HG03064 (cell line): Measurements from ENCODE around the gene EFEMP2.

Experiments
- ATAC-seq: cut with Tn5 transposase; IDR thresholded peaks from one replicate; pipeline ENCODE4 v1.9.1; 2021; ENCODE audit warnings: low read depth; ENCODE audit not compliant: unreplicated experiment

EFEMP2 gene

DNA sequence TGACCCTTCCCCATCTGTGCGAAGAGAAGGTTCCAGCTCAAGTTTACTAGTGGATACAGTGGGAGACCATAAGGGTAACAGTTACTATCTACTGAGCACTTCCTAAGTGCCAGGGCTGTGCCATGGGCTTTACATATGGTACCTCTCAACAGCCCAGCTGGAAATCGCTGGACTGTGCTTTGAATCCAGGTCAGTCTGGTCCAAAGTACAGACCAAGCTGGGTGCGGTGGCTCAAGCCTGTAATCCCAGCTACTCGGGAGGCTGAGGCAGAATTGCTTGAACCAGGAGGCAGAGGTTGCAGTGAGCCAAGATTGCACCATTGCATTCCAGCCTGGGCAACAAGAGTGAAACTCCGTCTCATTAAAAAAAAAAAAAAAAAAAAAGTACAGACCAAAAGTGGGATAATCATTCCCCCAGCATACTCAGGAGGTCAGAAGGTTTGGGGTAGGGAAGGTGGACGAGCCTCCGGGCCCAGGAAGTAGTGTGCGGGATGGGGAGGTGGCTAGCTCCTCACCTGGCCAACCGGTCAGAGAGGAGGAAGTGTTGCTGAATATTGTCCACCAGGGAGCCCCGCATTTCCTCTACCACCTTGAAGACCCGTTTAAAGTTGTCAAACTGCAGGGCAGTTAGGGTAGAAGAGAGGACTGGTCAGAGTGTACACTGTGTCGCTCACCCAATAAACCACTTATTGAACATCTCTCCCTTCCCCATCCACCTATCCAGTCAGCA, 13.4 kb upstream of the EFEMP2 start:
- no peak for ATAC-seq

DNA sequence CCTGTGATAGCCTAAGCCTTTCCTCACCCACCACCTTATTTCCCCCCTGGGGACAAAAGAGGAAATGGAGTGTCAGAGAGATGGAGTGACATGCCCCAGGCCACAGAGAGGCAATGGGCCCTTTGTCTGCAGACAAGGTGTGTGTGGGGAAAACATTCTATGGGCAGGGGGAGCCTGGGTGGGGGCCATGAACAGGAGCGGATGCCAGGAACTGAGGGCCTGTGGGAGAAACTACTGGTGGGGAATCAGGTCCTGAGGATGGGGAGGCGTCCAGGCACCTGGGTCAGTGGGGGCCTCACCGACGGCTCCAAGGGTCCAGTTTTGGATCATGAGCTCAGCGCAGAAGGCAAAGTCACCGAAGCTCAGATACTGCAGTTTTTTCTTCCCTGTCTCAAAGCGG, 12.6 kb upstream of the EFEMP2 start:
- ATAC-seq, result no peak

DNA sequence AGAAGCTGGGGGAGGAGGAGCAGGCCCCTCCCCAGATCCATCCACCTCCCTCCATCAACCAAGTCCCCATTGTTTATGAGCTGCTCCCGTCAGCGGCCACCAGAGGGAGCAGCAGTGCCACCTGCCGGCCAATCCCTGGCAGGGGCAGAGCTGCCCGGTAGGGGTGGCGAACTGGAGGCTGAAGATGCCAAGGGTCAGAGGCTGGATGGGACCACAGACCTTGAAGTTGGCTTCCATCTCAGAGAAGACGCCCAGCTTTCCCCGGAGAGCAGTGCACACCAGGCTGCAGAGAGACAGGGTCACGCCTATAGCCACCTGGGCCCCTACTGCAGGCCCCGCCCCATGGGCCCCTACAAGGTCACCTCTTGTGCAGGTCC, 12.1 kb upstream of the EFEMP2 start:
- ATAC-seq, result no peak

DNA sequence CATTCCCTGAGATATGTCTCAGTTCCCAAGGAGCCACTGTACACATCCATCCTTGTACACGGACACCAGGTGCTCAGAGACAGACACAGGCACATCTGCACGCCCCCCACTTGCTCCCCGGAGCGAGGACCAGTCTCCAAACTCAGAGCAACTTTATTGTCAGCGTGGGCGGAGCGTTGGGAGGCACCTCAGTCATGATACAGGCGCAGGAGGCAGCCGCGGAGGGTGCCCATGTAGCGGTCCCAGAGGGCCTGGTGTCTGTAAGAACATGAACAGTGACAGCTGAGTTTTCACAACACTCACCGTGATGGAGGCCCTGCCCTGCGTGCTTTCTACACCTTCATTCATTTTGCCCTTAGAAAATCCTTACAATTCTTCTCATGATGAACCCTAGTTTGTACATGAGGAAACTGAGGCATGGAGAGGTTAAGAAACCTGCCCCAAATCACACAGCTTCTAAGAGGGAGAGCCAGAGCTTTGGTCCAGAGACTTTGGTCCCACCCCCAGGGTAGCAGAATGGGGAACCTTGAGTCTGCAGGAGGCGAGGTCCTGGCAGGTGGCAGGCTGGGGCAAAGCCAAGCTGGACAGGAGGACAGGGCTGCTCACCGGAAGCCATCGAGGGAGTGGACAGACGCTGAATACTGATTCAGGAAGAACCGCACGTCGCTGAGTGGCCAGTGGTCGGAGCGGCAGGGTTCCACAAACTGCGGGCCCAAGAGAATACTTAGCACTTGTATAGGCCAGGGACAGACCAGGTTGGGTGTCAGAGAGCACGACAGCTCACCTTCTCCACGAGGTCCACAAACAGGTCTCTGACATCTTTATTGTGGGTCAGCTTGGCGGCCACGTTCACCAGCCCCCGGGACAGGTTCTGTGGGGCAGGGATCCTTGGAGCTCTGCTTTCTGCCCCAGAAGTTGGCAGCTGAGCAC, 11.5 kb upstream of the EFEMP2 start:
- ATAC-seq, result no peak

DNA sequence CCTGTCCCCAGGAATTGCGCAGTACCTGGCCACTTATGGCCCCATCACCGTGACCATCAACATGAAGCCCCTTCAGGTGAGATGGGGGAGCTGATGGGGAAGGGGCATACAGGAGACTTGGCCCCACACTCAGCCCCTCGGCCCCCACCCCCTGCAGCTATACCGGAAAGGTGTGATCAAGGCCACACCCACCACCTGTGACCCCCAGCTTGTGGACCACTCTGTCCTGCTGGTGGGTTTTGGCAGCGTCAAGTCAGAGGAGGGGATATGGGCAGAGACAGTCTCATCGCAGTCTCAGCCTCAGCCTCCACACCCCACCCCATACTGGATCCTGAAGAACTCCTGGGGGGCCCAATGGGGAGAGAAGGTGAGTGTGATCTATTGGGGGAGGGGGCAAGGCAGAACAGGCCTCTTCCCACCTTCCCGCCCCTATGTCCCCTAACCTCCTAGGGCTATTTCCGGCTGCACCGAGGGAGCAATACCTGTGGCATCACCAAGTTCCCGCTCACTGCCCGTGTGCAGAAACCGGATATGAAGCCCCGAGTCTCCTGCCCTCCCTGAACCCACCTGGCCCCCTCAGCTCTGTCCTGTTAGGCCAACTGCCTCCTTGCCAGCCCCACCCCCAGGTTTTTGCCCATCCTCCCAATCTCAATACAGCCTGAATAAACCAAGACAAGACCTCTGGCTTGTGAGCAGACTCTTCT, 10.6 kb upstream of the EFEMP2 start:
- no peak for ATAC-seq

DNA sequence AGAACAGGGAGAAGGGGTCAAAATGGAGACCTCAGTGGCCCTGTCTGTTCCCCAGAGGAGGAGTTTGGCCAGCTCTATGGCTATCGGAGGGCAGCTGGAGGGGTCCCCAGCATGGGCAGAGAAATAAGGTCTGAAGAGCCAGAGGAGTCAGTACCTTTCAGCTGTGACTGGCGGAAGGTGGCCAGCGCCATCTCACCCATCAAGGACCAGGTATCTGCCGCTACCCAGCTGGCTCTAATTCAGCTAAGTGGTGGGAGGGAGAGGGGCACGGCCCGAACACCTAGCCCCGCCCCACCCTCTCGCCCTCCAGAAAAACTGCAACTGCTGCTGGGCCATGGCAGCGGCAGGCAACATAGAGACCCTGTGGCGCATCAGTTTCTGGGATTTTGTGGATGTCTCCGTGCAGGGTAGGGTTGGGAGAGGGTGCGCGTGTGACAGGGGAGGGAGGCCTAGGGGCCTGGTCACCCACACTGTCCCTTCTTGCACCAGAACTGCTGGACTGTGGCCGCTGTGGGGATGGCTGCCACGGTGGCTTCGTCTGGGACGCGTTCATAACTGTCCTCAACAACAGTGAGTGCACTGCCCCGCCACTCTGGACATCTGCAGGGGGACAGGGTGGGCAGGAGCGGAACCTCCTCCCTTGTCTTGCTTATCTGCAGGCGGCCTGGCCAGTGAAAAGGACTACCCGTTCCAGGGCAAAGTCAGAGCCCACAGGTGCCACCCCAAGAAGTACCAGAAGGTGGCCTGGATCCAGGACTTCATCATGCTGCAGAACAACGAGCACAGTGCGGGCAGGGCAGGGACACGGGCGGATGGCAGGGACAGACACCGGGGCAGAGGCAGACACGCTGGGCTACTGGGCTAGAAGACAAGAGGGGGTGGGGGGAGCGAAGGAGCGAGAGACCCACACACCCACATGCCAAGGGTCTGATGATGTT, 9.8 kb upstream of the EFEMP2 start:
- no peak for ATAC-seq

DNA sequence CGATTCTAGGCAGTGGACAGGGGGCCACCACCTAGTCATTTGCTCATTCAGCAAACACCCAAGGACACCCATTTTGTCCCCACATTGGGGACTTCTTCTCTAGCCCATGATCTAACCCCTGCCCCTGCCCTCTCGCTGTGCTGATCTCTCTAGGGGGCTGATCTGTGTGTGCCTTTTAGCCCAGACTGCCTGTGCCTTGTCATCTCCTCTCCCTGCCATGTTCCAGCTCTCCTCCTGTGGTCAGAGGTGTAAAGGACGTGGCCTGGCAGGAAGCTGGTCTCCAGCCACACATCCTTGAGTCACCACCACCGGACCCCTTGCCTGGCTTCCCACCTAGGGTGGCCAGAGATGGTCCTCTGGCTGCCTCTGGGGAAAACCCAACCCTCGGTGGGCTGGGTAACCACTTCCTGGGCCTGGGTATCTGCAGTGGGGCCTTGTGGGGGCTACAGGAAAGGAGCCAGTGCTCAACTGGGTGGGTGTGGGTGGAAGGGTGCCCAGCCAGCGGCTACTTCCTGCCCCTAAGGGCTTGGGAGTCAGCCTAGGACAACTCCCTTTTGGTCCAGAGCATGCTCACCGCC, 8.3 kb upstream of the EFEMP2 start:
- ATAC-seq, result no peak

DNA sequence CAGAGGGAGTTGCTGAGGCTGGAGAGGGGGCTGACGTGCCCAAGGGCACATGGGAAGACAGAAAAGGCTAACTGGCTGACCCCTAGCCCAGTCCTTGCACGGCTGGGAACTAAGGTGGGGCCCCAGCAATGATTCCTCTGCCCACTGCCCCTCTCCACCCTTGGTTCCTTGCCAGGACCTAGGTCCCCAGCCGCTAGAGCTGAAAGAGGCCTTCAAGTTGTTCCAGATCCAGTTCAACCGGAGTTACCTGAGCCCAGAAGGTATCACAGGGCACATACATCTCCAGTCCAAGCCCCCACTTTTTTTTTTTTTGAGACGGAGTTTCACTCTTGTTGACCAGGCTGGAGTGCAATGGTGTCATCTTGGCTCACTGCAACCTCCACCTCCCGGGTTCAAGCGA, 7.4 kb upstream of the EFEMP2 start:
- ATAC-seq, result no peak

DNA sequence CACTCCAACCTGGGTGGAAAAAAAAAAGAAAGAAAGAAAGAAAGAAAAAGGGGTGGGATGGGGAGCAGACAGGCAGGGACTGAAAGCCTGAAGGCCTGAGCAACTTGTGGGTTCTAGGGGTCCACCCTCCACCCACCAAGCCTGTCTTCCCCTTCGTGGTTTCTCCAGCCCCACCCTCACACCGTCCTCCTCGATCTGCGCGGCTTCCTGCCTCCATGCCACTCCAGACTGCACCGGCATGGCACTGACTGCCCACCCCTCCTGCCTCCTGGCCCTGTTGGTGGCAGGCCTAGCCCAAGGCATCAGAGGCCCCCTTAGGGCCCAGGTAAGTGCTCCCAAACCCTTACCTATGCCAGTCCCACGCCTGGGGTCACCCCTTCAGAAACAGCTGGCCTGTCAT, 7.0 kb upstream of the EFEMP2 start, which contains the start of gene CTSW:
Gene CTSW, plus strand, starts transcription at position 221 of the 400 bp plus-strand sequence. Its CDS starts 18 bp downstream, at position 239.
- no peak for ATAC-seq

DNA sequence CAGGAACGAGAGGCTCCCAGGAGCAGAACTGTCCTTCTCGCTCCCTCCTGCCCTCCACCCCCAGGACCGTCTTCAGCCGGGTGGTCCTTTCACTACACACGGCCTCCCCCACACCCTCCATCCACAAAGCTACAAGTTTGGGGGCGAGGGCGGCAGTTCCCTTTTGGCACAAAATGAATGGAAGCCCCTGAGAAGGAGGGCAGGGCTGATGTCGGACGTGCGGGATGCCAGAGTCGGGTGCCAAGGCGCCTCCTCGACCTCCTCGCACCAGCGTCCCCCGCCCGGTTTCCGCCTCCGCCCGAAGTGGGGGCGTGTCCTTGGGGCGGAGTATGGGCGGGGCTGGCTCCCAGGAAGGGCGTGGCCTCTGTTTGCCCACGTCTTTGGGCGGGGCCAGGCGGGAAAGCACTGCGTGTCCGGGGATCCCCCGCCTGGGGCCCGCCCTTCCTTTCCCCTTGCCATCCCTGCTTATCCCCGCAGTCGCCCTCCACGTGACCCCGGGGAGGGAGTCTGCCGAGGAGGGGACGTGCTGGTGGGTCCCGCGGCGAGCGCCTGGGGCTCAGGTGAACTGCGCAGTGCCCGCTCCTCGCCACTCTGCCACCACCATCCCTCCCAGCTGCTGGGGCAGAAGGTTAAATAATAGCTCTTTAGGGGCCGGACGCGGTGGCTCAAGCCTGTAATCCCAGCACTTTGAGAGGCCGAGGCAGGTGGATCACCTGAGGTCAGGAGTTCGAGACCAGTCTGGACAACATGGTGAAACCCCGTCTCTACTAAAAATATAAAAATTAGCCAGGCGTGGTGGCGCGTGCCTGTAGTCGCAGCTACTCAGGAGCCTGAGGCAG, 937 bp upstream of the EFEMP2 start:
- ATAC-seq, result peak; percentile 55

DNA sequence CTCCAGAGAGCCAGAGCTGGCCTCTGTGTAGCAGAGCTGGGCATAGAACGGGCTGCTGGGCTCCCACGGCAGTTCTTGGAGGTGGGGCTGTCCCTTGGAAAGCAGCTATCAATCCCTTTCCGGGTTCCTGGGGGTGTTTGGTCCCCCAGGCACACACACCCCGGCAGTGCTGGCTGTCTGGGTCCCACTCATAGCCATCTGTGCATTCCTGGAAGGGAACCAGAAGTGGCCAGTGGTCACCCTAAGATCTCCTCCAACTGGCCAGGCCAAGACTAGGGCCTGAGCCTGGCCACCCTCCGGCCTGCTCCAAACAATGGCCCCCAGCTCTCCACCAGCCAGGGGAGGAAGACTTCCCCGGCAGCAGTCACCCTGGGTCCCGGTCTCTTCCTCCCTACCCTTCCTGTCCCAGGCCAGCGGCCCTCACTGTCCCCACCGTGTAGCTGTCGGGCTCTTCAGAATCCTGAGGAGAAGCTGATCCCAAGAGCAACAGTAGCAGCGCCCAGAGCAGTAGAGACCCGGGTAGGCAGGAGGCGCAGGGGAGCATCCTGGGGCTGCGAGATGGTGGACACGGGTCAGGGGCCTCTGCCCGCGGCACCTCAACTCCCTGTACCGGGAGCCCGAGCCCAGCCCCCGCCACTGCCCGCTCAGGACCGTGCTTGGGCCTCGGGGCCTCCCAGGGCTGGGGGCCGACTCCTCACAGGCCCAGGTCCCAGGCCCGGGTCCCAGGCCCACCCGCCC, 620 bp downstream of the EFEMP2 start:
- no peak for ATAC-seq

DNA sequence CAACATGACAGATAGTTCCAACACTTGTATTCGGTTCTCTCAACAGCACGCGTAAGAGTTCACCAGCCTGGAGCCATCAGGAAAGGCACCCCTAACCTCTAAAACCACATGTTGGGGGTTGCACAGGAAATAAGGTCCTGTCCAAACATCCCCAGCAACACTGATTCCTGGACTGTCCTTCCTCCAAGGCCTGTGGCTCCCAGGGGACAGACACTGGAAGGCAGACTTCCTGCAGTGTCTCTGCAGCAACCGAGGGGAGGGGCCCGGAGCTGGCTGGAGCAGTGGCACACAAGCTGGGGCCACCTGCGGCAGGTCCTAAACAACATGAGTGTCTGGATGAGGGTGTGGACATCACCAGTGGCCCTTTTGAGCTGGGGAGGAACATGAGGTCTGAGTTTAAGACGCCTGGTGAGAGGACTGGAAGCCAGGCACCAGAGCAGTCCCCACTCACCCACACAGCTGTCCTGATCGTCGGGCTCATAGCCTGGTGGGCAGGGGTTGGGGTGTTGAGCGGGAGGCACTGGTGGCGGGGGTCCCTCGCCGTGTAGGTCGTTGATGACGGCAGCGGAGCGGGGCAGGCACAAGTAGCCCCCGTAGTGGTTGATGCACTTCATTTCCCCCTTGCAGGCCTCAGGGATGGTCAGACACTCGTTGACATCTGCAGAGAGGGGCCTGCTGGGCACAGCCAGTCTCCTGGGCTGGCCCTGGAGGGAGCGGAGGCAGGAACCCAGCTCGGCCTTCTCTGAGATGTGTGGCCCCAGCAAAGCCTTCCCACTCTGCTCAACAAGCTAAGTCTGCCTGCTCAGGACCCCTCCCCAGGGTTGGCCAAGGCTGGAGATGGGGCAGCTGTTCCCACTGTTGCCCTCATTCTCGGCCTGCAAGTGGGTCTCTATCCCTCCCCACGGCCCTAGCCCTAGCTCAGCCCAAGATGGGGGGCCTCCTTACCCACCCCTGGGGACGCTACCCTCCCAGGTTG, 1.6 kb downstream of the EFEMP2 start:
- no peak for ATAC-seq

DNA sequence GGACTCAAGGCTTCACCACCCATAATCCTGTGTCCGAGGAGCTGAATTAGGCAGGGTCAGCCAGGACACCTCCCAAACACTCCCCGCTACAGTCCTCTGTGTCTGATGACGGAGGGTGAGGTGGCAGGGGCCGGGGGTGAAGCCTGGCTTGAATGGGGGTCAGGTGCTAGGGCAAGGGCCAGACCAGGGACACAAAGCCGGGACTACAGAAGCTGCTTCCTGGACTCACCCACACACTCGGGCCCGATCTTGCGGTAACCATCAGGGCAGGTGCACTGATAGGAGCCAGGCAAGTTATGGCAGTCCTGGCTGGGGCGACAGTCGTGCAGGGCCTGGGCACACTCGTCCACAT, 2.3 kb downstream of the EFEMP2 start:
- ATAC-seq, result no peak

DNA sequence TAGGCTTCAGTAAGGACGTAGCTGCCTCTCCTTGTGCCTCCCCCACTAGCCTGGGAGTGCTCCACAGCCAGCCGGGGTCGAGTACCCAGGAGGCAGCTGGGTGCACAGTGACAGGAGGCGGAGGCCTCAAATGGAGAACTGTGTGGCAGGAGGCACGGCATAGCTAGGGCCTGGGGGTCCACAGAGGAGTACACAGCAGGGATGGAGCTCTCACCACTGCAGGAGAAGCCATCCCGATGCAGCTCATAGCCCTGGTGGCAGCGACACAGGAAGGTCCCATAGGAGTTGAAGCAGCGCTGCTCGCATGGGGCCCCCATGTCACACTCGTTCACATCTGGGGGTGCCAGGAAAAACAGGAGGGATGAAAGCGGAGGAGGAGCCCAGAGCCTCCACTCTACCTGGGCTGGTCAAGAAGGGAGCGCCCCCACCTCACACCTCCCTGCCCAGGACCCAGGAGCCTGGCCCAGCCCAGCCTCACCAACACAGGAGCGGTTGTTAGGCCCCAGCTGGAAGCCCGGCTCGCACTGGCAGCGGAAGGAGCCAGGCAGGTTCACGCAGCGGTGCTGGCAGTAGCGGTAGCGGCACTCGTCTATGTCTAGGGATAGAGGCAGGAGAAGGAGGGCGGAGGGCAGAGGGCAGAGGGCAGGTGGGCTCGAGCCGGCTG, 2.8 kb downstream of the EFEMP2 start:
- ATAC-seq, result no peak

DNA sequence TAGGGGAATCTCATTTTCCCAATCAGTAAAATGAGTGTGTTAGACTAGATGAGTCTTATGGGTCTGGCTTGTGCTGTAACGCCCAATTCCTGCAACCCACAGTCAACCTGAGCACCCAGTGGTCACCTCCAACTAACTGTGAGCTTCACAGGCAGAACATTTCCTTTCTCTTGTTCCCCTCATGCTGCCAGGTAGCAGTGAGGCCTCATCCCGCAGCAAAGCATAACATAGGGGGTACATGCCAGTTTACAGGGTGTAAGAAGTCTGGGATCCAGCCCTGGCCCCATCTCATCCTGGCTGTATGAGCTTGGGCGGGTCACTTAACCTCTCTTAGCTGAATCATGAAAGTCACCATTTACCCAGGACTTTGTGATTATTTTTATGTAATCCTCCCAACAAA, 3.7 kb downstream of the EFEMP2 start:
- no peak for ATAC-seq

DNA sequence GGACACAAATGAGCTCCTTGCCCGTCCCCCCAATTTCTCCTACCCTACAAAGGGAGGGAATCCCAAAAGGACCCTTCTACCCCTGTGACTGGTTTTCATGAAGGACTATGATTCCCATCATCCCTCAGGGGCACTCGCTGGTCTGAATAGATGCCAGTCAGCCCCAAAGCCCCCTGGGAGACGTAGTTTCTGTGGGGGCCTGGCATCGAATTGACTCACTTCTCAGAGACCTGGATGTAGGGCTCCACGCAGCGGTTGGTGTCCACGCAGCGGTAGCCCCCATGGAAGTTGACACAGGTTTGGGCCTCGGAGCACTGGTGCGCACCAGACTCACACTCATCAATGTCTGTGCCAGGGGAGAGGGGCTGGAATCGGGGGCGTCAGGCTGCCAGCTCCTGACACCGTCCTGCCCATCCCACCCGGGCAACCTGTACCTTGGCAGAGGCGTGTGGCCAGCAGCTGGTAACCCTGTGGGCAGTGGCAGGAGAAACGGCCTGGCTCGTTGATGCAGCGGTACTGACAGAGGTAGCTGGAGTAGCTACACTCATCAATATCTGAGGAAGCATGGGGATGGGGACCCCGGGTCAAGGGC, 4.4 kb downstream of the EFEMP2 start:
- ATAC-seq, result no peak
